KOPT-K1 (cell line): Measurements from ENCODE around the gene AP1S3.

Source experiments
- H3K27ac ChIP-seq: fragments of 200-600 bp; sonication (generic); 2 replicates; pipeline ENCODE4 v1.5.1; 2016; ENCODE audit warnings: antibody characterized with exemption, mild to moderate bottlenecking, low read depth, low read length; ENCODE audit not compliant: poor library complexity, severe bottlenecking
- H3K36me3 ChIP-seq: fragments of 200-600 bp; sonication (generic); 2 replicates; pipeline ENCODE4 v1.5.1; 2017; ENCODE audit warnings: antibody characterized with exemption, mild to moderate bottlenecking, low read length, moderate library complexity; ENCODE audit not compliant: insufficient read depth
- H3K9me3 ChIP-seq: fragments of 200-600 bp; sonication (generic); 2 replicates; pipeline ENCODE4 v1.5.1; 2017; ENCODE audit warnings: antibody characterized with exemption, low read length, mild to moderate bottlenecking; ENCODE audit not compliant: insufficient read depth, poor library complexity, severe bottlenecking

AP1S3 gene

DNA sequence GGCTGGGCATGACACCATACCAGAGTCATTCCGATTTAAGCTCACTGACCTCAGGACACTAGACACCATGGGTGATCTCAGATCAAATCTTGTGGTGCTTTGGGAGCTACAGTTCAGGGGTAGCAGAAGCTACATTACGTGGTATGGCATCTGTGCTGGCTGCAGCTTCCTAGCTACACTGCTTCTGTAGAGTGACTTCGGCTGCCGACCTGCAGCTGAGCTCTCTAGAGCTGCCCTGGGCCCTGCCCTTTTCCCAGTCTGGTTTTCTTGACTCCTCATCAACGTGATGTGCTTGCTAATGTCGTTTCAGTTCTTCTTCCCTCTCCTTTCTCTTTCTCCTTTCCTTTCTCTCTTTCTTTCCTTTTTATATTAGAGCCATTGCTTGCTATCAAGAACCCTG lies 100.2 kb downstream of the AP1S3 start:
- H3K9me3 ChIP-seq: no peaks in the 10 kb centered on the region
- no peak overlapping the region for H3K27ac ChIP-seq
- no peaks in the 10 kb centered on the region for H3K36me3 ChIP-seq

DNA sequence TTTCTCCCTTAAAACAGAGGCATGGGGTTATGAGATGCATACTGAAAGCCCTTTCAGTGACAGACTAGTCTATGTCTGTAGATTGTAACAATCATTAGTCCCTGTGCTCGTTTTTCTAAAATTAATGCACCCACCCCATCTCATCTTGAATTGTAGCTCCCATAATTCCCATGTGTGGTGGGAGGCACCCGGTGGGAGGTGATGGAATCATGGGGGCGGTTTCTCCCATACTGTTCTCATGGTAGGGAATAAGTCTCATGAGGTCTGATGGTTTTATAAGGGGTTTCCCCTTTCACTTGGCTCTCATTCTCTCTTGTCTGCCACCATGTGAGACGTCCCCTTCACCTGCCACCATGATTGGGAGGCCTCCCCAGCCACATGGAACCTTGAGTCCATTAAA lies 100.9 kb downstream of the AP1S3 start:
- H3K36me3 ChIP-seq: no peaks in the 10 kb centered on the region
- no peaks in the 10 kb centered on the region for H3K9me3 ChIP-seq
- H3K27ac ChIP-seq: no peak overlapping the region

DNA sequence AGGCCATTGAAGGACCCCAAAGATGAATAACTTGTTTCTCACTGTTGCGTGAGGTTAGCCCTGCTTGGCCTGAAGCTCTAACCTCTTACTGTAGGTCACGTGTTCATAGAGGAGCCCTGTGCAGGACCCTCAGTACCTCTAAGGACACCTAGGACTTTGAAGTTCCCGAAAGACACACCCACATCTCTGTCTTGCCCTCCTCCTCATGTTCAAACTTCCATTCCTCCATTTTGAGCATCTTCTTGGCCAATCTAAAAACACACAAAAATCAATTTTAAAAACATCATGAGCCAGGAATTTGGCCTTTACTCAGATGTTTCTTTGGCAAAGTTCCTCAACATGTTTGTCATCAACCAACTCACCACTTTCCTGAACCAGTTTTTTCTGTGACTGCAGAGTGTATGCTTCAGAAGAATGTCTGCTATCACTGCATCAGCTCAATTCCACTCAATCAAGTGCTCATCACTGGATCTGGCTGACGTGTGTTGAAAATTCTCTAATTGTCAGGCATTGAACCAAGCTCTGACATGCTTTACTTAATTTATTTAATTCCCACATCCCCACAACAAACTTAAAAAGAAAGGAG lies 101.6 kb downstream of the AP1S3 start:
- Histone ChIP-seq H3K27ac (no peak overlapping the region), H3K36me3 (no peaks in the 10 kb centered on the region), H3K9me3 (no peaks in the 10 kb centered on the region)

DNA sequence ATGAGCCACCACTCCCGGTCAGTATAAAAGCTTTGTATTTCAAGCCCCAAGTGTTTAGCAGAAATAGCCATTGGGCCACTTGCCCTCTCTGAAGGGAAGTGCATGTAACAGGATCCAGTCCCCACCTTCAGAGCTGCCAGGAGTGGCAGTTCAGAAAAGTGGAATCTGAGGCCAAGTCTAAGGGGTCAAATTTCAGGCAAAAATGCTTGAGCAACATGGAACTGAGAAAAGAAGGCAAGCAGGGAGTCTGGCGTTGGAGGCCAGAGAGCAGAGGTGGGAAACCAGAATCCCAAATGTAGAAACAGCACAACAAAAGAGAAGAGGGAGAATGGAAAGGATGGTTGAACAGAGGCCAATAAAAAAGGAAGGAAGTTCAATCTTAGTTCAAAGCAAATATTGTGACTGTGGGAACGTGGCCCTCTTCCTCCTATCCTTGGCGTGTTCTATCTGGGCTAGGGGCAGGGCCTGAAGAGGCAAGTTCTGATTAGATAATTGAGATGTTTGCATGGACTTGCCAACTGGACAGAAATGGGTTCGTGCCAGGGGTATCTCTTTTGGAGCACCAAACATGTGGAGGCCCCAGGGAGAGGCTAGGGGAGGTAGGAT lies 102.2 kb downstream of the AP1S3 start:
- Histone ChIP-seq H3K27ac (no peak overlapping the region), H3K9me3 (no peaks in the 10 kb centered on the region), H3K36me3 (no peaks in the 10 kb centered on the region)

DNA sequence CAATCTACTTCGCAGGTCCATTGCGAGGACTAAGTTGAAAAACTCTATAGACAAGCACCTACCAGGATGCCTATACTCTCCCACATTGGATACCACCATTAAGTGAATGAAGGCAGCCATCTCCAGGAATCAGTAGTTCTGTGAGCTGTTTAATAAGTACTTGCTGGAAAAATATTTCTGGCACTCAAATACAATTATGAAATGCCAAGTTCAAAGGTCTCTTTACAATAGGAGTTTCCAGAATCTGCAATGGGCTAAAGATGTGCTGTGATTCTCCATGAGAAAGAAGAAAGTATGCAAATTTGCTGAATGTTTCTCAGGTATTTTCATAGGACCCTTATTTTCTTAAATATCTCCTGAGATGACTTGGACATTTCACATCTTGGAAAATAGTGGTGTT lies 103.0 kb downstream of the AP1S3 start:
- no peaks in the 10 kb centered on the region for H3K9me3 ChIP-seq
- H3K36me3 ChIP-seq: no peaks in the 10 kb centered on the region
- H3K27ac ChIP-seq: no peak overlapping the region

DNA sequence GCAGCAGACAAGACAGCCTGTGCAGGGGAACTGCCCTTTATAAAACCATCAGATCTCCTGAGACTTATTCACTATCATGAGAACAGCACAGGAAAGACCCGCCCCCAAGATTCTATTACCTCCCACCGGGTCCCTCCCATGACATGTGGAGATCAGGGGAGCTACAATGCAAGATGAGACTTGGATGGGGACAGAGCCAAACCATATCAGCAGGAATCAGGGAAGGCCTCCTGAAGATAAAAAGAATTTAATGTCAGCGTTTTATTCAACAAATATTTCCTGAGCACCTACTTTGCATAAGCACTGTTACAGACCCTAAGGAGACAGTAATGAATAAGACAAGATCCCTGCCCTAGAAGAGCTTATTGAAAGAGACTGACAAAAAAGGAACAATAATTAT lies 105.0 kb downstream of the AP1S3 start:
- H3K36me3 ChIP-seq: no peaks in the 10 kb centered on the region
- H3K27ac ChIP-seq: no peak overlapping the region
- no peaks in the 10 kb centered on the region for H3K9me3 ChIP-seq

DNA sequence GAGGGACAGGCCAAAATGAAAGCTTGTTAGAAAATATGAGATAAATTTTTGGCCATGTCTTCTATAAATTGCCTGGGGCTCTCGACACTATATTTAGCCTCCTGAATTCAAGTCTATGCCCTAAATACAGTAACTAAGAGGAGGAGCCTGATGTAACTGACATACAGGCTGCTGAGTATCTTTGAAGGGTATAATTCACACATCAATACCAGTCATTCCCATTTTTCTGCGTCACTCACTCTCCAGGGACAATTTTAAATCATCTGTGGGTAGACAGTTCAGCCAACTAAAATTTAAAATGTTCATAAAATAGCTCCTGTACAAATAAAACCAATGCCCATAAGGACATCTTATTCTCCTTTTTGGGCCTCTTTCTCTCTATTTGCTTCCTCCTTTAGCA lies 105.9 kb downstream of the AP1S3 start:
- no peak overlapping the region for H3K27ac ChIP-seq
- no peaks in the 10 kb centered on the region for H3K9me3 ChIP-seq
- no peaks in the 10 kb centered on the region for H3K36me3 ChIP-seq

DNA sequence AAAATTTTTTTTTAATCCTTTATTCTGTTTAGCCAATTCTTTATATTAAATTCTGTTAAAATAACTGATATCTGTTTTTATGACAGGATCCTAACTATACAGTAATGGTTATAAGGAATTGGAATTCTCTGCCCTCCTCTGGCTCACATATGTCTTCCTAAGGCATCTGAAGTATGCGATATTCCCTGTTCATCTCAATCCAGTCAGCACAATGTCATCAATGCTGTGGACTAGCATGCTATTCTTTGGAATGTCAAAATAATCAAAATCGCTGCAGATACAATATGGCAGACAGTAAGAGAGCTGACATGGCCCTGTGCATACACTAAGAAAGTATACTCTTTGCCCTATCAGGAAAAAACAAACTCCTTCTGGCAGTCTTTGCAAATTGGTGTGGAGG lies 107.6 kb downstream of the AP1S3 start:
- H3K9me3 ChIP-seq: no peaks in the 10 kb centered on the region
- no peaks in the 10 kb centered on the region for H3K36me3 ChIP-seq
- no peak overlapping the region for H3K27ac ChIP-seq

DNA sequence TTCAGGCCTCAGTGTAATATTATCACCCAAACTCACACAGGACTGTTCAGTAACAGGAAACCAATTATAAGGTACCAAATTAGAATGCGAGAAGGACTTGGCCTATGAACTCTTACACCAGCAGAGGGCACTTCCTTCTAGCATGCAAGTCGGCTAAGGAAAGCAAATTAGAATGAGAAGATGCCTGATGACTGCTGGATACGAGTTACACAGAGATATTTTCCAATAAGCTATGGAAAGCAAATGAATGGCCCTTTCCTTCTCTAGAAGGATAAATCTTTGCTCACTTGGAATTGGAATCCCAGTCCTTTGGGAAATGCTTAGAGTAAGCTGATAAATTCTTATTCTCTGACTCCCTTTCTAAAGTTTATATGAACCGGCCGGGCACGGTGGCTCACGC lies 109.8 kb downstream of the AP1S3 start:
- no peaks in the 10 kb centered on the region for H3K9me3 ChIP-seq
- no peaks in the 10 kb centered on the region for H3K36me3 ChIP-seq
- no peak overlapping the region for H3K27ac ChIP-seq

DNA sequence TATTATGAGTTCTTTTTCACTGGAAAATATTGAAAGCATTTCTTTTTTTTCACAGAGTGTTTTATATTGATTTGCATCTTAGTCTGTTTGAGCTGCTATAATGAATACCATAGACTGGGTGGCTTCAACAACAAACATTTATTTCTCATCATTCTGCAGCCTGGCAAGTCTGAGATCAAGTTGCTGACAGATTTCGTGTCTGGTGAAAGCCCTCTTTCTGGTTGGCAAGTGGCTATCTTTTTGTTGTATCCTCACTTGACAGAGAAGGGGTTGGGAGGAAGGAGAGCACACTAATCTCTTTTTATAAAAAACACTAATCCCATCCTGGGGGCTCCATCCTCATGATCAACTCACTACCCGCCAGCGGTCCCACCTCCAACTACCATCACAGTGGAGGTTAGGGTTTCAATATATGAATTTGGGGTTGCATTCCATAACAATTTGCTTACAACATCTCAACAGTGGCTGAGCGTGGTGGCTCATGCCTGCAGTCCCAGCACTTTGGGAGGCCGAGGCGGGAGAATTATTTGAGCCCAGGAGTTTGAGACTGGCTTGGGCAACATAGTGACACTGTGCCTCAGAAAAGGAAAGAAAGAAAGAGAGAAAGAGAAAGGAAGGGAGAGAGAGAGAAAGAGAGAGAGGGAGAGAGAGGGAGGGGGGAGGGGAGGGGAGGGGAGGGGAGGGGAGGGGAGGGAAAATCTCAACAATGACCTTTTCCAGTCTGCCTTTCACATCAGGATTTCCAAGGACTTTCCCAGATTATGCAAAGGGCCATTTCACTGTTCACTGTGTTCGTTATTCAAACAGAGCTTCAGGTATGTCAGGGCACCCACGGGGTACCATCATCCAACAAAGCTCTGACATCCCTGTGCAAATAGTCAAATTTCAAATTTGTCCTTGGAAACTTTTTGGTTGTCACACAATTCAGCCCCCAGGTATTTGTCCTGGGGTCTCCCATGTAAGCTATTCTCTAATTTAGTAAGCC lies 111.1 kb downstream of the AP1S3 start:
- H3K9me3 ChIP-seq: no peaks in the 10 kb centered on the region
- H3K27ac ChIP-seq: no peak overlapping the region
- no peaks in the 10 kb centered on the region for H3K36me3 ChIP-seq

DNA sequence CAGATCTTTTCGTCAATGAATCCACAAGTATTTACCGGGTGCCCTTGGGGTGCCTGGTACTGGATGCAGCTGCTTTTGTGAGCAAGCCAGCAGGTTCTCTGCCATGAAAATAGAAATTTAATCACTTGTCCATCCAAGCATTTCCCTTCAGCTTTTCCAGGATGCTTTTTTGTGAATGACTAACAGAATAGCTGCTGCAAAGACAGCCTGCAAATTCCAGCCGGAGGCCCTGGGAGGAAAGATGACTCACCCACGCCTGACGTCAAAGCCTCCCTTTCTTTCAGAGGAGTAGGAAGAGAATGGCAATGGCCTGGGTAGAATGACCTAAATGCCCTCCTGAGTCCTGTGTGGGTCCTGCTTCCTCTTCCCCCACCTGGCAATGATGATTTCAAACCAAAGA lies 111.9 kb downstream of the AP1S3 start:
- Histone ChIP-seq H3K27ac (no peak overlapping the region), H3K9me3 (no peaks in the 10 kb centered on the region), H3K36me3 (no peaks in the 10 kb centered on the region)

DNA sequence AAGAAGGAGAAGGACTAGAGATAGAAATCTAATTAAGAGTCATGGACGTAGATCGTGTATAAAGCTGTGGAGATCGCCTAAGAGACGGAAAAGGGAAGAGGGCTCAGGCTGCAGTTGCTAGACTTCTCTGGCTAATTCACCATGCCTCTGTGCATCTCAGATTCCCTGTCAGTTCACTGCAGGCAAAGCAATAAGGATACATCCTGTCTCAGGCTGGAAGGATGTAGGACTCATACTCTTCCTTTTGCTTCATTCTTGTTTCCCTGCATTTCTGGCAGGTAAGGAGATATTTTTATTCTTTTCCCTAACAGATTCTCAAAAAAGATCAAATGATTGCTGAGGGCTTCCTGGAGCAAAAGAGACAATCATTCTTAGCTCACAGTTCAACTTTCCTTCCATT lies 112.5 kb downstream of the AP1S3 start:
- Histone ChIP-seq H3K9me3 (no peaks in the 10 kb centered on the region), H3K27ac (no peak overlapping the region)

DNA sequence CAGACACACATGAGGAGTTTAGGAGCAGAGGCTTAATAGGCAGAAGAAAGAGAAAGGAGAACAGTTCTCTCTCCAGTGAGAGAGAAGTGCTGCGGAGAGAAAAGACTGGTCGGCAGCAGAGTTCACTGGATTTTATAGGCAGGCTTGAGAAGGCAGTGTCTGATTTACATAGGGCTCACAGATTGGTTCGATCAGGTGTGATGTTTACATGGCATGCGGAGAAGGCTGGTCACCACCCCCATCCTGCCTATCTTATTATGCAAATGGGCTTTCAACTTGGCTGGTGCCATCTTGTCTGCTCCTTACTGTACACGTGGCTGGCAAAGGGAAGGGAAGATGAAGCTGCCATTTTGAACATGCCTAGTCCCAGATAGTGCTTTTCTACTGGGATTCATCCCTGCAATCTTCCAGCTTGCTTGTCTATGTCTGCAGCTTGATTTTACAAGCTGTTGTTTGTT lies 113.4 kb downstream of the AP1S3 start:
- Histone ChIP-seq H3K9me3 (no peaks in the 10 kb centered on the region), H3K36me3 (no peaks in the 10 kb centered on the region), H3K27ac (no peak overlapping the region)

More for the DNA sequence above, 112.5 kb downstream of the AP1S3 start:
- no peaks in the 10 kb centered on the region for H3K36me3 ChIP-seq

DNA sequence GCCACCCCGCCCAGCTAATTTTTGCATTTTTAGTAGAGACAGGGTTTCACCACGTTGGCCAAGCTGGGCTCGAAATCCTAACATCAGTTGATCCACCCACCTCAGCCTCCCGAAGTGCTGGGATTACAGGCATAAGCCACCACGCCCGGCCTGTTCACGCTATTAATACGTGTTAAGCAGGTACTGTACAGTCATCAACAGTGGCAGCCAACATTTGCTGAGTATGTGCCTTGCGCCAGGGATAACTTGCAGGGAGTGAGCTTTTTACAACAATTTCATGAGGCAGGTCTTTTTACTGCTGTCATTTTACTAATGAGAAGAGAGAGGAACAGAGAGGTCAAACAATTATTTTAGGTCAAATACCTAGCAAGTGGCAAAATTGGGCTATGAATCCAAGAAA lies 115.2 kb downstream of the AP1S3 start:
- H3K9me3 ChIP-seq: no peaks in the 10 kb centered on the region
- H3K27ac ChIP-seq: no peak overlapping the region
- no peaks in the 10 kb centered on the region for H3K36me3 ChIP-seq

DNA sequence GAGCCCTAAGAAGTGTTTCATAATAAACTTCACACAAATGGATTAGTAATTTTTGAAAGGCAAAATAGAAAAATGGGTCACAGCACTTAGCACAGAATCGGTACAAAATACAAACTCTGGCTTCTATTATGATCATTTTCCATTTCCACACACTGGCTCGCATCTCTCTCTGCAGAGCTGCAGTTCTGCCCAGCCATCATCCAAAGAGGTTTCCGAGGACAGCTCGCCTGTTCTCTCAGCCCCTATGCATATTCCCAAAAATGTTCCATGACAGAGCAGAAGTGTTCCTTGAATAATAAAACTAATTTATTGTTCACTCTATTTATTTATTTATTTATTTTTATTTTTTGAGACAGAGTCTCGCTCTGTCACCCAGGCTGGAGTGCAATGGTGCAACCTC lies 115.6 kb downstream of the AP1S3 start:
- H3K36me3 ChIP-seq: no peaks in the 10 kb centered on the region
- H3K27ac ChIP-seq: no peak overlapping the region

More for the DNA sequence above, 115.6 kb downstream of the AP1S3 start:
- no peaks in the 10 kb centered on the region for H3K9me3 ChIP-seq
